PC-9 (cell line): Measurements from ENCODE around the gene EME1.

ENCODE experiments used
- CTCF ChIP-seq: fragments of 200-600 bp; sonication (generic); conservative IDR thresholded peaks from 2 replicates; pipeline ENCODE4 v1.6.1; 2017; ENCODE audit warnings: mixed run types, antibody characterized with exemption, mild to moderate bottlenecking, moderate library complexity
- EZH2 ChIP-seq: fragments of 200-600 bp; sonication (generic); IDR thresholded peaks from 2 replicates; pipeline ENCODE4 v1.8.0; 2017; ENCODE audit warnings: antibody characterized with exemption, low read depth

- TF ChIP-seq CTCF (no peak), EZH2 (no peak)
Measured at GRCh38 chr17:50425682-50426471, 52.8 kb downstream of the EME1 start, which contains the start of gene ACSF2.
